Lung (tissue), 12 donors: ENCODE results near the gene SASH1. TPM values are rescaled to one million over a fixed set of nuclear protein-coding genes. Genes with fewer than 3 reads are reported as not detected.

ENCODE experiments used
- ATAC-seq: fragments of 200-7000 bp; cut with Tn5 transposase; one replicate; pipeline ENCODE4 v1.9.1; 2020; ENCODE audit warnings: moderate number of reproducible peaks; ENCODE audit not compliant: insufficient read depth, low FRiP score
- DNase-seq, 3 donors: peaks; one replicate each; pipeline ENCODE4 v3.0.0-alpha.2; 2013 to 2017
- H3K27ac ChIP-seq, 2 donors: one replicate each; pipeline ENCODE4 v1.5.1; 2013; ENCODE audit warnings: mild to moderate bottlenecking in 2 of 2, moderate library complexity in 2 of 2, control low read depth in 1 of 2, inconsistent platforms in 1 of 2, low read depth in 1 of 2, low read length in 1 of 2
- H3K27me3 ChIP-seq, 3 donors: one replicate each; pipeline ENCODE4 v1.5.1; 2013; ENCODE audit warnings: low read length in 2 of 3; ENCODE audit not compliant: control insufficient read depth in 3 of 3, insufficient read depth in 3 of 3
- H3K36me3 ChIP-seq, 4 donors: one replicate each; pipeline ENCODE4 v1.5.1; 2013; ENCODE audit warnings: low read length in 4 of 4, mild to moderate bottlenecking in 1 of 4, moderate library complexity in 1 of 4; ENCODE audit not compliant: control insufficient read depth in 4 of 4, insufficient read depth in 4 of 4
- H3K4me1 ChIP-seq, 5 donors: one replicate each; pipeline ENCODE4 v1.5.1; 2013; ENCODE audit warnings: low read length in 5 of 5, mild to moderate bottlenecking in 2 of 5, moderate library complexity in 1 of 5; ENCODE audit not compliant: control insufficient read depth in 5 of 5, insufficient read depth in 5 of 5
- H3K4me3 ChIP-seq: one replicate; pipeline ENCODE4 v1.5.1; 2013; ENCODE audit warnings: mild to moderate bottlenecking, control low read depth, moderate library complexity
- H3K9ac ChIP-seq, 2 donors: one replicate each; pipeline ENCODE4 v1.5.1; 2013; ENCODE audit warnings: low read length in 2 of 2, control low read depth in 1 of 2; ENCODE audit not compliant: insufficient read depth in 1 of 2
- H3K9me3 ChIP-seq, 4 donors: one replicate each; pipeline ENCODE4 v1.5.1; 2013; ENCODE audit warnings: low read length in 3 of 4, mild to moderate bottlenecking in 1 of 4, moderate library complexity in 1 of 4; ENCODE audit not compliant: control insufficient read depth in 4 of 4, insufficient read depth in 3 of 4
- WGBS, 2 donors: extraction: QIAGEN DNeasy Blood & Tissue Kit; methylation state at CpG; one replicate each; pipeline ENCODE4 v1.1.7; 2013; 5-methylcytosine and 5-hydroxymethylcytosine counted together
- polyA plus RNA-seq, 2 donors: library from polyadenylated mRNA; stranded (reverse); fragments of 200-250 nt; gene quantifications; one replicate each; pipeline ENCODE4 v1.2.1, GENCODE V29; 2013
- total RNA-seq, 2 donors: library from RNA; depleted of rRNA in 1 of 2; stranded (reverse); fragments of >200 nt in 1 of 2; gene quantifications; one replicate each; pipeline ENCODE4 v1.2.1, GENCODE V29; 2014 to 2021
- TF ChIP-seq, protein P1 (sequence below): IDR thresholded peaks from 2 replicates; pipeline ENCODE4 v1.5.1; 2012; ENCODE audit warnings: mild to moderate bottlenecking; ENCODE audit errors: control extremely low read depth, extremely low read depth
- donor health status: control.
- donor health status: control.
- donor health status: Bipolar disorder and iron deficiency.
- donor health status: healthy.
- donor health status: DM: yes; HTN: yes; CAD: no.

The SASH1 gene
- total and polyA plus RNA-seq, 4 donors = 18.8 to 114 (median 42.2) TPM

DNA sequence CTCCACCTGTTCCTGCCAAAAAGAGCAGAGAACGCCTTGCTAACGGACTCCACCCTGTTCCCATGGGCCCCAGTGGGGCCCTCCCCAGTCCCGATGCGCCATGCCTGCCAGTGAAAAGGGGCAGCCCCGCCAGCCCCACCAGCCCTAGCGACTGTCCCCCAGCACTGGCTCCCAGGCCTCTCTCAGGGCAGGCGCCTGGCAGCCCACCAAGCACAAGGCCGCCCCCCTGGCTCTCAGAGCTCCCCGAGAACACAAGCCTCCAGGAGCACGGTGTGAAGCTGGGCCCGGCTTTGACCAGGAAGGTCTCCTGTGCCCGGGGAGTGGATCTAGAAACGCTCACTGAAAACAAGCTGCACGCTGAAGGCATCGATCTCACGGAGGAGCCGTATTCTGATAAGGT lies 201.8 kb downstream of the SASH1 start:
- Histone ChIP-seq H3K4me3 (no peak overlapping the region), H3K27ac (no peak overlapping the region), H3K9ac (no peak overlapping the region), H3K27me3 (no peaks in the 10 kb centered on the region), H3K4me1 (peaks cover 0 to 36% (median 22%) of the 10 kb centered on the region in 5 donors), H3K9me3 (no peaks in the 10 kb centered on the region), H3K36me3 (peaks cover 36 to 54% (median 44%) of the 10 kb centered on the region in 4 donors)
- WGBS, 2 donors = 94 to 97% methylated on average over 17 of the region's 17 CpGs
- TF ChIP-seq, protein P1, sequence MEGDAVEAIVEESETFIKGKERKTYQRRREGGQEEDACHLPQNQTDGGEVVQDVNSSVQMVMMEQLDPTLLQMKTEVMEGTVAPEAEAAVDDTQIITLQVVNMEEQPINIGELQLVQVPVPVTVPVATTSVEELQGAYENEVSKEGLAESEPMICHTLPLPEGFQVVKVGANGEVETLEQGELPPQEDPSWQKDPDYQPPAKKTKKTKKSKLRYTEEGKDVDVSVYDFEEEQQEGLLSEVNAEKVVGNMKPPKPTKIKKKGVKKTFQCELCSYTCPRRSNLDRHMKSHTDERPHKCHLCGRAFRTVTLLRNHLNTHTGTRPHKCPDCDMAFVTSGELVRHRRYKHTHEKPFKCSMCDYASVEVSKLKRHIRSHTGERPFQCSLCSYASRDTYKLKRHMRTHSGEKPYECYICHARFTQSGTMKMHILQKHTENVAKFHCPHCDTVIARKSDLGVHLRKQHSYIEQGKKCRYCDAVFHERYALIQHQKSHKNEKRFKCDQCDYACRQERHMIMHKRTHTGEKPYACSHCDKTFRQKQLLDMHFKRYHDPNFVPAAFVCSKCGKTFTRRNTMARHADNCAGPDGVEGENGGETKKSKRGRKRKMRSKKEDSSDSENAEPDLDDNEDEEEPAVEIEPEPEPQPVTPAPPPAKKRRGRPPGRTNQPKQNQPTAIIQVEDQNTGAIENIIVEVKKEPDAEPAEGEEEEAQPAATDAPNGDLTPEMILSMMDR = no peak
- DNase-seq (no peak), ATAC-seq (no peak)

DNA sequence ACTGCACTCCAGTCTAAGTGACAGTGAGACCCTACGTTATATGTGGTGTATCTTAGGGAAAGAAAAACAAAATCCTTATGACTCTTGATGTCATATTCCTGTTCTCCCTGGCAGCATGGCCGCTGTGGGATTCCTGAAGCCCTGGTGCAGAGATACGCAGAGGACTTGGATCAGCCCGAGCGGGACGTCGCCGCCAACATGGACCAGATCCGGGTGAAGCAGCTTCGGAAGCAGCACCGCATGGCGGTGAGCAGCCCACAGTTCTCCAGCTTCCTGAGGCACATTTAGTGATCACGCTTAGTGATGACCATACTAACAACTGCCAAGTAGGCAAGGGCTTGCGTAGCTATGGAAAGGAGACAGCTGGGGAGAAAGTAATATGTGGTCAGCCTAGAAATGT lies 203.3 kb downstream of the SASH1 start:
- no peaks in the 10 kb centered on the region for H3K27me3 ChIP-seq
- no peak overlapping the region for H3K4me3 ChIP-seq
- peaks cover 0 to 39% (median 25%) of the 10 kb centered on the region in 5 donors for H3K4me1 ChIP-seq
- WGBS, 2 donors = 96 to 98% methylated on average over 14 of the region's 14 CpGs
- H3K9ac ChIP-seq = no peak overlapping the region
- TF ChIP-seq, protein P1 = no peak
- DNase-seq (no peak), ATAC-seq (no peak)
- H3K27ac ChIP-seq = no peak overlapping the region
- H3K9me3 ChIP-seq = no peaks in the 10 kb centered on the region
- H3K36me3 ChIP-seq = peaks cover 25 to 40% (median 35%) of the 10 kb centered on the region in 4 donors

DNA sequence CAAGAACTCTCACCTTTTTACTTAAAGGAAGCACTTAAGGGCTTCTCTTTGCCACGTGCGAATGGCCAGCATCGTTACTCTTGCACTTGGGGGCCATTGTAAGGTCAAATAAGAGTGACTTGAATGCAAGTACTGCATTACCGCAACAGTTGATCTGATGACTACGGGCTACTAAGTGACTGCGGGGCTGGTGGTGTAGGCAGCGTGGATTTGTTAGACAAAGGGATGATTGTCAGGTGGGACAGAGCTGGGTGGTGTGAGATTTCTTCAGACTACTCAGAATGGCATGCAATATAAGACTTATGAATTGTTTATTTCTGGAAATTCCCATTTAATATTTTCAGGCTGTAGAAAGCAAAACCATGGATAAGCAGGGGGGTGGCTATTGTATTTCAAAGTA lies 204.5 kb downstream of the SASH1 start:
- DNase-seq (no peak), ATAC-seq (no peak)
- Histone ChIP-seq H3K9ac (no peak overlapping the region), H3K36me3 (peaks cover 17 to 32% (median 28%) of the 10 kb centered on the region in 4 donors), H3K9me3 (no peaks in the 10 kb centered on the region), H3K4me1 (peaks cover 0 to 39% (median 25%) of the 10 kb centered on the region in 5 donors), H3K4me3 (no peak overlapping the region), H3K27ac (no peak overlapping the region), H3K27me3 (no peaks in the 10 kb centered on the region)
- 88 to 93% methylated on average over 7 of the region's 7 CpGs for WGBS, 2 donors
- TF ChIP-seq, protein P1 = no peak
